ENCODE data around the gene GTSE1.

DNA sequence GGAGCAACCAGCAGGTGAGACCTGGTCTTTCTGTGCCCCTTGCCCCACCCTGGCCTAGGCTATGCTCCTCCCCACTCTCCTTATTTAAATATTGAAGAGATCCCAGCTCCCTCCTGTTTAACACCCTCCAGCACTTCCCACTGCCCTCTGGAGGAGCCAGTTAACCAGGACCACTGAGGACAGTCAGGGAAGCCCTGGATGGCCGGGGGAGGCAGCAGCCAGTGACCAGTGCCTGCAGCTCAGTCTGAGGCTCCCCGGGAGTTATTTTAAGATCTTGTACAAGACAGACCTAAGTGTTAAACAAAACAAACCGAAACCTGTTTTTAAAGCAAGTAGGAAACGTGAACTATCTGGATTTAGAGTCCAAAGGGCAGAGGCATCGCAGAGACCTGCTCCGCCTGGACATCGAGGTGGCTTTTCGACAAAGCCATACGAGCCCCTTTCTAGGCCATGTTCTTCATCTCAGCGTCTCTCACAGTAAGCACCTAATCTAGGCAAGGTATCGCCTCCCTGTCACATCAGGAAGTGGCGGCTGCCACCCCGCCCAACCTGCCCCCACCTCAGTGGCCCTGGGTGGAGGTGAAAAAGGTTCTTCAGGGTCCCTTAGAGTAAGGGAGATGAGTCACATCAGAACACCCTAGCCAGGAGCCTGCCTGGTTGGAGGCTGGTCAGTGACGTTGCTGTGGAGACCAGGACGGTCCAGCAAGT is 74.1 kb downstream of the GTSE1 start:
- TF ChIP-seq, protein P1, sequence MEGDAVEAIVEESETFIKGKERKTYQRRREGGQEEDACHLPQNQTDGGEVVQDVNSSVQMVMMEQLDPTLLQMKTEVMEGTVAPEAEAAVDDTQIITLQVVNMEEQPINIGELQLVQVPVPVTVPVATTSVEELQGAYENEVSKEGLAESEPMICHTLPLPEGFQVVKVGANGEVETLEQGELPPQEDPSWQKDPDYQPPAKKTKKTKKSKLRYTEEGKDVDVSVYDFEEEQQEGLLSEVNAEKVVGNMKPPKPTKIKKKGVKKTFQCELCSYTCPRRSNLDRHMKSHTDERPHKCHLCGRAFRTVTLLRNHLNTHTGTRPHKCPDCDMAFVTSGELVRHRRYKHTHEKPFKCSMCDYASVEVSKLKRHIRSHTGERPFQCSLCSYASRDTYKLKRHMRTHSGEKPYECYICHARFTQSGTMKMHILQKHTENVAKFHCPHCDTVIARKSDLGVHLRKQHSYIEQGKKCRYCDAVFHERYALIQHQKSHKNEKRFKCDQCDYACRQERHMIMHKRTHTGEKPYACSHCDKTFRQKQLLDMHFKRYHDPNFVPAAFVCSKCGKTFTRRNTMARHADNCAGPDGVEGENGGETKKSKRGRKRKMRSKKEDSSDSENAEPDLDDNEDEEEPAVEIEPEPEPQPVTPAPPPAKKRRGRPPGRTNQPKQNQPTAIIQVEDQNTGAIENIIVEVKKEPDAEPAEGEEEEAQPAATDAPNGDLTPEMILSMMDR (conservative IDR thresholded peaks at IDR 0.05; ENCODE audit: low read depth, low read length): no peak
- no peak for TF ChIP-seq EZH2 (IDR thresholded peaks at IDR 0.05; ENCODE audit: borderline replicate concordance, low read depth, low read length, poor library complexity, severe bottlenecking)

All from A673 (cell line).